ENCODE data around the gene FOXRED1. TPM values are rescaled to one million over a fixed set of nuclear protein-coding genes. Genes with fewer than 3 reads are reported as not detected.

The FOXRED1 gene
- total and polyA plus RNA-seq, 2 donors (not counting 1 experiment from before 2014, with no cell fraction given), result 26.1 to 46.0 TPM

- Mint-ChIP-seq H3K9me3 (ENCODE audit: insufficient read depth) (no peaks in the 10 kb centered on the region), H3K4me3 (no peak overlapping the region), H3K27ac (no peak overlapping the region), H3K27me3 (no peaks in the 10 kb centered on the region), H3K4me1 (peaks cover 11% of the 10 kb centered on the region)
- no peak overlapping the region for H3K27ac ChIP-seq (ENCODE audit: low read length in 2 of 2)
- H3K27me3 ChIP-seq (replicated peaks in 1 of 4; ENCODE audit: control extremely low read depth in 1 of 4, control insufficient read depth in 3 of 4, insufficient read depth in 4 of 4, low read length in 3 of 4), result no peaks in the 10 kb centered on the region
- H4K20me1 ChIP-seq (ENCODE audit: control insufficient read depth, insufficient read depth, low read length, poor library complexity, severe bottlenecking), result no peaks in the 10 kb centered on the region
- peaks cover 0 to 25% of the 10 kb centered on the region in 2 experiments for H3K36me3 ChIP-seq (replicated peaks in 1 of 2; ENCODE audit: control extremely low read depth in 1 of 2, control insufficient read depth in 1 of 2, extremely low read depth in 1 of 2, insufficient read depth in 2 of 2, low read length in 1 of 2)
- H3K9ac ChIP-seq (ENCODE audit: low read length), result no peak overlapping the region
- ChIA-PET POLR2A (no interaction called here), CTCF (no interaction called here)
- DNase-seq, result no peak
- TF ChIP-seq EZH2 (IDR thresholded peaks at IDR 0.05; ENCODE audit: borderline replicate concordance, insufficient read depth, low read depth, low read length, poor library complexity, severe bottlenecking), result no peak
- TF ChIP-seq CTCF (IDR thresholded peaks at IDR 0.05), result no peak
- no peak overlapping the region for H2AFZ ChIP-seq (ENCODE audit: insufficient read depth, low read depth, low read length, poor library complexity, severe bottlenecking)
- H3K4me1 ChIP-seq (ENCODE audit: control insufficient read depth in 2 of 2, insufficient read depth in 2 of 2, low read length in 2 of 2), result peaks cover 4 to 5% of the 10 kb centered on the region in 2 donors
- no peaks in the 10 kb centered on the region for H3K9me3 ChIP-seq (ENCODE audit: control extremely low read depth in 1 of 3, control insufficient read depth in 2 of 3, insufficient read depth in 1 of 3, low read length in 2 of 3)
- H3K4me3 ChIP-seq (ENCODE audit: control extremely low read depth in 1 of 5, extremely low read depth in 1 of 5, insufficient read depth in 1 of 5, low read depth in 2 of 5, low read length in 4 of 5), result no peak overlapping the region
- intact Hi-C loops (cut with micrococcal nuclease), result no loop called here
- ATAC-seq (ENCODE audit: low read depth), result no peak
- no peaks in the 10 kb centered on the region for H3K79me2 ChIP-seq (ENCODE audit: control insufficient read depth, insufficient read depth, low read length)
- H3K4me2 ChIP-seq (replicated peaks; ENCODE audit: low read depth, low read length, poor library complexity, severe bottlenecking), result no peak overlapping the region
- 60% methylated on average over 2 of the region's 2 CpGs for WGBS (ENCODE audit: insufficient coverage)
These were observed 28.1 kb downstream of the FOXRED1 start for GRCh38 chr11:126297004-126297403.

- H3K9me3 ChIP-seq (ENCODE audit: control extremely low read depth in 1 of 3, control insufficient read depth in 2 of 3, insufficient read depth in 1 of 3, low read length in 2 of 3), result no peaks in the 10 kb centered on the region
- Mint-ChIP-seq H3K4me1 (peaks cover 35% of the 10 kb centered on the region), H3K27ac (peak within 1 kb of the TSS; percentile 94), H3K9me3 (ENCODE audit: insufficient read depth) (no peaks in the 10 kb centered on the region), H3K4me3 (peak within 1 kb of the TSS; percentile 88), H3K27me3 (no peaks in the 10 kb centered on the region)
- peaks cover 36% of the 10 kb centered on the region for H3K79me2 ChIP-seq (ENCODE audit: control insufficient read depth, insufficient read depth, low read length)
- H4K20me1 ChIP-seq (ENCODE audit: control insufficient read depth, insufficient read depth, low read length, poor library complexity, severe bottlenecking), result no peaks in the 10 kb centered on the region
- H3K27ac ChIP-seq (ENCODE audit: low read length in 2 of 2), result peak within 1 kb of the TSS; percentile 82 to 90
- ChIA-PET POLR2A (interaction anchor here (0.6 to 1.1 kb wide), 4 partner anchors 18 to 35 kb away, joined by 3 to 12 read pairs (median 6); partner anchors contain the start of genes FOXRED1, SRPRA and TIRAP), CTCF (interaction anchor here (0.6 to 1.2 kb wide), 4 partner anchors 10 to 31 kb away, joined by 3 to 4 read pairs (median 3); no protein-coding TSS in a partner anchor)
- peaks cover 11 to 33% of the 10 kb centered on the region in 2 donors for H3K4me1 ChIP-seq (ENCODE audit: control insufficient read depth in 2 of 2, insufficient read depth in 2 of 2, low read length in 2 of 2)
- H3K9ac ChIP-seq (ENCODE audit: low read length), result peak within 1 kb of the TSS; percentile 97
- H2AFZ ChIP-seq (ENCODE audit: insufficient read depth, low read depth, low read length, poor library complexity, severe bottlenecking), result peak within 1 kb of the TSS; percentile 99
- H3K4me2 ChIP-seq (replicated peaks; ENCODE audit: low read depth, low read length, poor library complexity, severe bottlenecking), result peak within 1 kb of the TSS; percentile 96
- intact Hi-C loops (cut with micrococcal nuclease), result loop anchor here (1.0 to 10.0 kb wide), 4 partner anchors 19 to 93 kb away; partner anchors contain the start of genes FAM118B, FOXRED1, RPUSD4 and ST3GAL4
- 3% methylated on average over 57 of the region's 61 CpGs for WGBS (ENCODE audit: insufficient coverage)
- peak within 1 kb of the TSS; percentile 60 to 99 (median 97) for H3K4me3 ChIP-seq (ENCODE audit: control extremely low read depth in 1 of 5, extremely low read depth in 1 of 5, insufficient read depth in 1 of 5, low read depth in 2 of 5, low read length in 4 of 5)
- no peaks in the 10 kb centered on the region for H3K27me3 ChIP-seq (replicated peaks in 1 of 4; ENCODE audit: control extremely low read depth in 1 of 4, control insufficient read depth in 3 of 4, insufficient read depth in 4 of 4, low read length in 3 of 4)
- peak; percentile 89 for DNase-seq
- TF ChIP-seq CTCF (IDR thresholded peaks at IDR 0.05) (no peak), EZH2 (IDR thresholded peaks at IDR 0.05; ENCODE audit: borderline replicate concordance, insufficient read depth, low read depth, low read length, poor library complexity, severe bottlenecking) (no peak)
- H3K36me3 ChIP-seq (replicated peaks in 1 of 2; ENCODE audit: control extremely low read depth in 1 of 2, control insufficient read depth in 1 of 2, extremely low read depth in 1 of 2, insufficient read depth in 2 of 2, low read length in 1 of 2), result peaks cover 2 to 9% of the 10 kb centered on the region in 2 experiments
- peak; percentile 98 for ATAC-seq (ENCODE audit: low read depth)
These were observed 34.9 kb downstream of the FOXRED1 start, which contains the start of gene DCPS for GRCh38 chr11:126303623-126304456. DCPS (plus strand) TSS chr11:126304060; CDS start chr11:126304081, 21 bp downstream.
